ENCODE results near the gene SSBP2.

SSBP2 gene

DNA sequence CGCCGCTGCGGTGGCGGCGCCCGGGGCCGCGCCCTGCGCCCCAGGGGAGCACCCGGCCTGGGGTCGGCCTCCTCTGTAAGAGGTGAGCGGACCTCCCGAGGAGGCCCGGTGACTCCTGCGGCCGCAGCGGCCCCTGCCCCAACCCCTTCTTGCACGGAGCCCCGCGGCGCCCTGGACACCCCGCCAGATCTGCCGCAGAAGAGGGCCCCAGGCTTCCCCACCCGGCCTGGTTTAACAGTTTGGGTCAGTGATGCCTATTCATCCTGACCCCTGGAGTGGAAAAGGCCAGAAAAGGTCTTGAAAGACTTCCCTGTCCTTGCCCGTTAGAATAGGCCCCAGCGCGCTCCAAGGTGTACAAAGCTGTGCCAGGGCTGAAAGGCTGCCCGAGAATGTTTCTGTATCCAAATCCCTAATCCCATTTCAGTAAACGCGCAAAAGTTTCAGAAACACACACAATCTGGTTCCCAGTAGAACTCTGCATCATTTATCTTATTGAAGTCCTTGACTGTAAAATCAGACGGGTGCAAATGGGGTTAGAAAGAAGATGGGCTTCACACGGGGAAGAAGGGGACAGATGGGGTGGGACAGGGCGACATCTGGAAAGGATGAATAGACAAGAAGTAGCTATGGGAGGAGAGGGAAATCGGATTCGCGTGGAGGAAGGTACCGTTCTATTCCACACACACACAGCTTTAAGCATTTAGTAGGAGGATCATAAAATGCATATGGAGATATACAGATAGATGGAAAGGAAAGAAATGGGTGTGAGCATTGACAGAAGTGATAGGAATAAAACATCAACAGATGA is 1.1 kb upstream of the SSBP2 start:
- H3K36me3 ChIP-seq, result no peaks in the 10 kb centered on the region
- H3K27ac ChIP-seq, result peak overlapping the region; percentile 87
- no peaks in the 10 kb centered on the region for H3K9me3 ChIP-seq
- peaks cover 30% of the 10 kb centered on the region for H3K27me3 ChIP-seq
- no peak for TF ChIP-seq CTCF (IDR thresholded peaks at IDR 0.05)
- H3K4me3 ChIP-seq (ENCODE audit: low read depth in 1 of 2, low read length in 1 of 2), result peak overlapping the region; percentile 80 to 96
- H3K4me1 ChIP-seq (ENCODE audit: control insufficient read depth in 1 of 2, insufficient read depth in 1 of 2, low read depth in 1 of 2, low read length in 1 of 2), result peaks cover 14 to 16% of the 10 kb centered on the region in 2 experiments

GRCh38 chr5:81750308-81751008 is 439 bp downstream of the SSBP2 start:
- H3K4me3 ChIP-seq (ENCODE audit: low read depth in 1 of 2, low read length in 1 of 2), result peak overlapping the region; percentile 80 to 96
- H3K27me3 ChIP-seq, result peaks cover 30% of the 10 kb centered on the region
- peak overlapping the region; percentile 87 for H3K27ac ChIP-seq
- H3K4me1 ChIP-seq (ENCODE audit: control insufficient read depth in 1 of 2, insufficient read depth in 1 of 2, low read depth in 1 of 2, low read length in 1 of 2), result peaks cover 14 to 16% of the 10 kb centered on the region in 2 experiments
- no peaks in the 10 kb centered on the region for H3K36me3 ChIP-seq
- no peak for TF ChIP-seq CTCF (IDR thresholded peaks at IDR 0.05)
- no peaks in the 10 kb centered on the region for H3K9me3 ChIP-seq

GRCh38 chr5:81749561-81750307 is 1.2 kb downstream of the SSBP2 start:
- Histone ChIP-seq H3K4me1 (ENCODE audit: control insufficient read depth in 1 of 2, insufficient read depth in 1 of 2, low read depth in 1 of 2, low read length in 1 of 2) (peaks cover 14 to 16% of the 10 kb centered on the region in 2 experiments), H3K27me3 (peaks cover 30% of the 10 kb centered on the region), H3K27ac (no peak overlapping the region), H3K9me3 (no peaks in the 10 kb centered on the region), H3K36me3 (no peaks in the 10 kb centered on the region), H3K4me3 (ENCODE audit: low read depth in 1 of 2, low read length in 1 of 2) (peak overlapping the region; percentile 43 to 66)
- no peak for TF ChIP-seq CTCF (IDR thresholded peaks at IDR 0.05)

- no peak for TF ChIP-seq CTCF (IDR thresholded peaks at IDR 0.05)
- H3K9me3 ChIP-seq, result no peaks in the 10 kb centered on the region
- H3K36me3 ChIP-seq, result no peaks in the 10 kb centered on the region
- H3K4me3 ChIP-seq (ENCODE audit: low read depth in 1 of 2, low read length in 1 of 2), result peak overlapping the region; percentile 43 to 66
- no peak overlapping the region for H3K27ac ChIP-seq
- H3K4me1 ChIP-seq (ENCODE audit: control insufficient read depth in 1 of 2, insufficient read depth in 1 of 2, low read depth in 1 of 2, low read length in 1 of 2), result peaks cover 14 to 16% of the 10 kb centered on the region in 2 experiments
- H3K27me3 ChIP-seq, result peaks cover 30% of the 10 kb centered on the region
Measured at GRCh38 chr5:81749192-81749560, 1.7 kb downstream of the SSBP2 start.

DNA sequence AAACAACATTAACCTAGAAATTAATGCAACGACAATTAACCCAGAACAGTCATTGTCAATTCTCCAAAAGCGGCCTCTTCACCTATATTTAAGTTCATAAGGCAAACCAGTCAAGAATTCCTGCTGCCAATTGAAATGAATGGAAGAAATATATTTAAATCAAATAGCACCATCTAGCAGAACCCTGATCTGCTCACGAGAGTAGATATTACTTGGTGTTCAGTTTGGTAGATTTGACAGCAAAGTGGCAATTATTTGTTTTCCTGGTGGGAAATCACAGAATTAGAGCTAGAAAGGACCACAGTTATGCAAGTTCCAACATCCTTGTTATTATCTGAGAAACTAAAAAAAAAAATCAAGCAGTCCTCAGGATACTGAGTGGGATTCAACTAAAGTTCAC is 2.3 kb downstream of the SSBP2 start:
- Histone ChIP-seq H3K9me3 (no peaks in the 10 kb centered on the region), H3K4me3 (ENCODE audit: low read depth in 1 of 2, low read length in 1 of 2) (no peak overlapping the region), H3K27me3 (peaks cover 30% of the 10 kb centered on the region), H3K4me1 (ENCODE audit: control insufficient read depth in 1 of 2, insufficient read depth in 1 of 2, low read depth in 1 of 2, low read length in 1 of 2) (peaks cover 14 to 16% of the 10 kb centered on the region in 2 experiments), H3K27ac (no peak overlapping the region), H3K36me3 (no peaks in the 10 kb centered on the region)
- no peak for TF ChIP-seq CTCF (IDR thresholded peaks at IDR 0.05)

Data from neutrophil (primary cell).